ENCODE data around the gene CRTC1.
A peak's percentile ranks its signal among the peaks of the same experiment; 100 is the strongest.

The CRTC1 gene

DNA sequence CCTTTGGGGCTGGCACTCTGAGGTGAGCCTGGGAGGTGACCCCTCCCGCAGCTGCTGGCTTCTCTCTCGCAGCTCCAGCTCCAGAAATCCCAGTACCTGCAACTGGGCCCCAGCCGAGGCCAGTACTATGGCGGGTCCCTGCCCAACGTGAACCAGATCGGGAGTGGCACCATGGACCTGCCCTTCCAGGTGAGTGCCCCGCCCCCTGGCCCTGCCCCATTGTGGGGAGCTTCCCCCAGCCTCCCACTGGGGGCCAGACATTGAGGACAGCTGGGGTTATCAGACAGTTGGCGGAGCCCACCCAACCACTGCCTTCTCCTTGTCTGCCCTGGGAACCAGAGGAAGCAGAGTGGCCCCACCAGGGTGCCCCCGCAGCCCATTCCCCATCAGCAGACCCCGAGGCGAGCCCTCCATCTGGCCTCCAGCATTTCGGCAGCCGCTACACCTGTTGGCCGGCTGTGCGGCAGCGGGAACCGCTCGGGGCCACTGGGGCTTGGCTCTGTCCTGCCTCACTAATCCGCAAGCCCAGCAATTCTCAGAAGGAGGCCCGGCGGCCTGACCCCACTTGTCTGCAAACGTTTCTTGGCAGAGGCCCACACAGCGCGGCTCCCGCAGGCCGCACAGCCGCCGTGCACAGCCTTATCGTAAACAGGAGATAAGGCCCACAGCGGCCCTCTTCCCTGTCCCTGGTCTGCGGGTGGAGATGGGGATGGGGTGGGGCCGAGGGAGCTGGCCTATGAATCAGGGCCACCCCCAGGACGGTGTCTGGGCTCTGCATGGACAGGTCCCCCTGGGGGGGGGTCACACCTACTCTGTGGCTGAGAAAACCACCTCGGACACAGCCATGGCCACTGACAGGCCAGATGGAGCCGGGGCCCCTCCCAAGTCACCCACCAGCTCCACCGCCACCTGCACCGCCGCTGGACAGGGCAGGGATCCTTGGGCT lies 59.6 kb downstream of the CRTC1 start:
- DNase-seq: no peak

DNA sequence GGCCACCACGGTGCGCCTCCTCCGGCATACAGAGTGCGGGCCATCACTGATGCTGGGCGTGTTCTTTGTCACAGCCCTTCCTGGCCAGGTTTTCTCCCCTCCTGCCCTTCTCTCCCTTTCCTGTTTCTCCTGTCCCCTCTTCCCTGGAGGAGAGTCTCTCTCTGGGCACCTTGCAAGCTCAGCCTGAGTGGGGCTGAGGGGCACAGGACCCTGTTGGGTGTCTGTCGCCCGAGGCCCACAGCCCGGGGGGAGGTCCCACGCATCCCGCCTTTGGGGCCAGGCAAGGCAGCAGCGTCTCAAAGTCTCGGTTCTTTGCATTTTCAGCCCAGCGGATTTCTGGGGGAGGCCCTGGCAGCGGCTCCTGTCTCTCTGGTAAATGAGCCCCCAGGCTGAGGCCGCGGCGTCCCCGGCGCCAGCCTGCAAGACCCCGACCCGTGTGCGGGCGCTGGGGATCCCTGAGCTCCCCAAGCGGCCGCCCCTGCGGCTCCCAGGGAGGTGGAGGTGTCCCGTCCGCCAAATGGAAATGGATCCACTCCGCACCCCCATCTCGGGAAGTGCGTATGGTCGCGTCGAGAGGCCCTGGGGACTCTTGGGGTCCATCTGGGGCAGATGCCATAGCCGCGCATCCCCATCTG lies 60.4 kb downstream of the CRTC1 start:
- no peak for DNase-seq

DNA sequence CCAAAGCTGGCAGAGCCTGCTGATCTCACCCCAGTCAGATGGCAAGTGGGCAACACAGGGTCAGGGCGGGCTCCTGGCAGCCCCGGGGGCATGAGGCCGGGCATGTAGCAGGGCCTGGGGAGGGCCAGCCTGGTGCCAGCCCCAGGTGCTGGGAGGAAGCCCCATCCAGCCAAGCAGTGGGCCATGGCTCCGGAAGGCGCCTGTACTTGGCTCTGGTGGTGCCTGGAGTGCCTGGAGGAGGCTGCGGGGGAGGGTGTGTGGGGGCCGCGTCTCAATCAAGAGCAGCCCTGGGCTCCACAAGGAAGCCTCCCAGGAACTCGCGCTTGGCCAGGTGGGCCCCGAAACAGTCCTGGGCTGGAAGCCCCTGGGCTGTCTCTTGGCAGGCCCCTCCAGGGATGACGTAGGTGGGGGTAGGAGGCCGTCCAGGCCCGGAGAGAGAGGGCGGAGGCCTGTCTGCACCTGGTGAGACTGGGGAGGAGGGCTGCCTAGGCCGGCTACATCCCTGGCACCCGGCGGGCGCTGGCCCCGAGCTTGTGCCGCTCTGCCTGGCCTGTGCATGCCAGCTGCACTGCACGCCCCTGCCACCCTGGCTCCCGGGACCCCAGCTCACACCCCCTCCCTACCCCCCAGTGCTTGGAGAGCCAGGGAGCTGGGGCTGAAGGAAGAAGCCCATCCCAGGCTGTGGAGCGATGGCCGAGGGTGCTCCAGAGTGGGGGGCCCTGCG lies 61.7 kb downstream of the CRTC1 start:
- peak in 6 of 56 donors; percentile 8 to 30 (median 16) for DNase-seq

DNA sequence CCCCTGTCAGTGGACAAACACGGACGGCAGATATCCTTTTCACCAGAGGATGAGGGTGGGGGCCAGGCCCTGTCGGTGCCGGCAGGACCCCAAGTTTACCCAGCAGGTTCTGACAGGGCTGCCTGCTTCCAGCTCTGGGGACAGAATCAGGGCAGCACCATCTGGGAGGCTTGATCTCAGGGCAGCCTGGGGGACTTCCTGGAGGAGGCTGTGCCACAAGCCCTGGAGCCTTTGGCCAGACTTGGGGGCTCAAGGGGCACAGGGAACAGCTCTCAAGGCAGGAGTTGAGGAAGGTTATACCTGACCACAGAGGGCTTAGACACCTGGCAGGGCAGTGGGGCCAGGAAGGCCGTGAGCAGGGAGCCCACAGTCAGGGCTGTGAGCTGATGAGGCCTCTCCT lies 62.5 kb downstream of the CRTC1 start:
- DNase-seq: no peak

DNA sequence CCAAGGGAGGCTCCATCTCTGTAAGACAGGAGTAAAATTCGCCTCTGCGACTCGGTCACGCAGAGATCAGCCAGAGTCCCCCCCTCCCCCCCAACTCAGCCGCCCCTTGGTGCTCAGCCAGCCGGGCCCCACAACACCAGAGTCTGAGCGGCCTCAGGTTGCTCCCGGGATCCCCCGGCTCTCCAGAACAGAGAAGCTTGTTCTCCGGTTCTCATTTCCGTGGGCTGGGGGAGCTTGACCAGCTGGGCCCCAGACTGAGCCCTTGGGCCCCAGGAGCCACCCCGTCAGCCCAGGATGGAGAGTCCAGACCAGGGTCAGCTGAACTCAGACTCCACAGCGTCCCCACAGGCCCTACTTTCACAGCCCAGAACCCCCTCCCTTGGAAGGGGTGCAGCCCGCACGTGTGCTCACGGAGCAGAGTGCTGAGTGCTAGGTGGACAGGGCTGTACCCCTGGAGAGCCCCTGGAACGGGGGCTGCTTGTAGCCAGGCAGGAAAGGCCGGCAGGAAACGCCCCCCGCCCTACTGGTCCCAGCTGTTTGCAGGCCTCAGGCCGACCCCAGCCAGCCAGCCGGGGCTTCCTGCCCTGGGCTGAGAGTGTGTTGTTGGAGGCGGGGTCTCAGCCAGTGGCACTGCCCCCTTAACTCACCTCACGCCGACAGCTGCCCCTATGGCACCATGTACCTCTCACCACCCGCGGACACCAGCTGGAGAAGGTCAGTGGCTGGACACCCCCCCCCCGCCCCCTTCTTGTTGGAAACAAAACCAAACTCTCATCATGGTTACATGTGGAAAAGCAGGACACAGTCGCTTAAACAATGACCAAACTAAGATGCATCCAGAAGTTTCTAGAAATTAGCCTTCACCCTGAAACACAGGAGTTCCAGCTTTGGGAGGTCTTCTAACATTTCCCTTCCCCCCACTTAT lies 63.2 kb downstream of the CRTC1 start:
- no peak for DNase-seq

DNA sequence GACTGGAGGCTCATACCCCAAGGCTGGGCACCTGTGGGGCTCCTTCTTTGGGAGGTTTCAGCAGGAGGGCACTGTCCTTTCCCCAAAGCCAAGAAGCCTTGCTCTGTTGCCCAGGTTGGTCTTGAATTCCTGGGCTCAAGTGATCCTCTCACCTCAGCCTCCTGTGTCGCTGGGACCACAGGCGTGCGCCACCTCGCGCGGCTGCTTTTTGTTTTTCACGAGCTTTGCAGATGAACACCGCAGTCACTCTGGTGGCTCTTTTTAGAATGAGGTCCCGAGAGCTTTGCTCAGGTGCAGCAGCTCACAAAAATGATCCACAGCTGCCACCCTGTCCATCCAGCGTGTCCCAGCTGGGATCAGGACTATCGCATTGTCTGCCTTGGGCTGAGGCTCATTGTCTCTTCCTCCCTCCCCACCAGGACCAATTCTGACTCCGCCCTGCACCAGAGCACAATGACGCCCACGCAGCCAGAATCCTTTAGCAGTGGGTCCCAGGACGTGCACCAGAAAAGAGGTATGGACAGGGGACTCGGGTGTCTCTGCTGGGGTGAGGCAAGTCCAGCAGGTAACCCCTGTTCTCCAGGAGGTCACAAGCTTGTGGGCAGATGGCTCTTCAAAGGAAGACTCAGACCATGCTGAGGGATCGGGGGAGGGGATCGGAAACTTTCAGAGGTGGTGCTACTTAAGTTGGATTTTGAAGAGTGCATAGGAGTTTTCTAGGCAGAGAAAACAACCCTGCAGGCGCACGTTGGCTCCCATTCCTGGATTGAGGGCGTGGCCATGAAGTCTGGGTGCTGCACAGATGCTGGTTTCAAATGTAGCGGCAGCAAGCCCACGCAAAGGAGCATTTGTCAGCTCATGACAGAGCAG lies 66.1 kb downstream of the CRTC1 start:
- DNase-seq: no peak

DNA sequence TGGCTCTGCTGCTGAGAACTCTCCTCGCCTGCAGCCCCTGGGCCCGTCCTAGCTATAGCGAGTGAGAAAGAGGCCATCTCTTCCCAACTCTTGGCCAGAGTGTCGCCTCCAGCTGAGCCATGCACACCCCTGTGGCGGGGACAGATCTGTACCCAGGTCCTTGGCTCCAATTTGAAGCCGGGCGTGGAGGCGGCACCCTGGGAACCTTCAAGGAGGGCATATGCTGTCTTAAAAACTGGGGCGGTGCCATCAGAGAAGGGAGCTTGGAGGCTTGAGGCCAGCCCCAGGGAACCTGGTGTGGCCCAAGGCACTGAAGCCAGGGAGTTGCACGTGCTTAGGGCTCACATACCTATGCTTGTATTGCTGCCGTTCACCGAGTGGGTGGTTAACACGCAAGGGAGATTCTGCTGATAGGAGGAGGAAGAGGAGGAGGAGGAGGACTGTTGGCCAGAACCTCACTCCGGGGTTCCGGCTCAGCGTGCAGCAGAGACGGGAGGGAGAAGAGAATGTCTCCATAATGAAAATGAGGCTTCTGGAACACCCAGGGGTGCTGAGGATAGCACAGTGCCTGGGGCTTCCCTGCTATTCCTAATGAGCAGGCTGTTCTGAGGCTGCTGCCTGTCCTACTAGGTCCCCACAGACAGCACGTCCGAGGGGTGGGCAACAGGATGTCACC lies 67.0 kb downstream of the CRTC1 start:
- no peak for DNase-seq

DNA sequence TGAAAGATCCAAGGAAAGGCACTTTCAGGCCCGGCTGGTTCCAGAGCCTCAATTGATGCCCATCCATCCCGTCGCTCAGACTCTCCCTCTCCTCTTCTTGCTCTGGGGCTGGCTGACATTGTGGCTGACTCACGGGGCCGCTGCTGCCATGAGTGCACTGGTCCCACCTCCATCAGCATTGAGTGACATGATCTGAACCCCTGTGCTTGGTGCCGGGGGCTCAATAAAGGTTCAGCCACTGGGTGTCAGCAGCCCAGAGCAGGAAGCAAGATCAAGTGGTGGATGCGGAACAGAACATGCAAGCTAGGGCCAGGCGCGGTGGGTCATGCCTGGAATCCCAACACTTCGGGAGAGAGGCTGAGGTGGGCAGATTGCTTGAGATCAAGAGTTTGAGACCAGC lies 68.1 kb downstream of the CRTC1 start:
- DNase-seq: no peak

DNA sequence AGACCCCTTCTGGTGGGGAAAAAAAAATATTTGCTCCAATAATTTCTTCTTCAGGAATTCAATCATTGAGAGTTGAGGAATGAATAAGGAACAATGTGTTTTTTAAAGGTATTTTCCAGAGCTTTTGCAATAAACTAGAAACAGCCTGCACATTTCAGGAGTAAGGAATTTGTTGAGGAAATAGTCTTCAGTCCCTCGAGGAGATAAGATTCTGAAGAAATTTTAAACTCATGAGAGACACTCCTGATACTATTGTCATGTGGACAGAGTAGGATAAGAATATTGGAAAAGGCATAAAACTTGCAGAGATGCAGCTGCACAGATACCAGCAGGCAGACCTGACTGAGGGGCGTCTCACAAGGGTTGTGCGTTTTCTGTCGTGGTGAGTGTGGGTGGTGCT lies 71.0 kb downstream of the CRTC1 start:
- no peak for DNase-seq

DNA sequence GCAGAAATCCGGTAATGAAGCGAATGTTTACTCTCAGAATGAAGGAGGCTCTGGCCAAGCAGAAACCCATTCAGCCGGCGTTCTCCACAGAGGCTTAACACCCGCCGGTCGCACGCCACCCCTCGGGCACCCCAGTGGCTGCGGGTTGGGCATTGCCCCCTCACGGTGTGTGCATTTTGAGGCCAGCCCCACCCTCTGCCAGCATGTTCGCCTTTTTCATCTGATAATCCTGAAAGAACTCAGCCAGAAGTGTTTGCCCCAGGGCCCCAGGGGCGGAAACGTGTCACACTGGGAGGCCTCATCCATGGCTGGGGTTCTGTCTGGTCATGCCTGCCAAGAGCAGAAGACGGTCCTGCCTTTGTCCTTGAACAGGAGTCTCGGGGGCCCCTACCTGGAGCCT lies 73.4 kb downstream of the CRTC1 start:
- DNase-seq: no peak

DNA sequence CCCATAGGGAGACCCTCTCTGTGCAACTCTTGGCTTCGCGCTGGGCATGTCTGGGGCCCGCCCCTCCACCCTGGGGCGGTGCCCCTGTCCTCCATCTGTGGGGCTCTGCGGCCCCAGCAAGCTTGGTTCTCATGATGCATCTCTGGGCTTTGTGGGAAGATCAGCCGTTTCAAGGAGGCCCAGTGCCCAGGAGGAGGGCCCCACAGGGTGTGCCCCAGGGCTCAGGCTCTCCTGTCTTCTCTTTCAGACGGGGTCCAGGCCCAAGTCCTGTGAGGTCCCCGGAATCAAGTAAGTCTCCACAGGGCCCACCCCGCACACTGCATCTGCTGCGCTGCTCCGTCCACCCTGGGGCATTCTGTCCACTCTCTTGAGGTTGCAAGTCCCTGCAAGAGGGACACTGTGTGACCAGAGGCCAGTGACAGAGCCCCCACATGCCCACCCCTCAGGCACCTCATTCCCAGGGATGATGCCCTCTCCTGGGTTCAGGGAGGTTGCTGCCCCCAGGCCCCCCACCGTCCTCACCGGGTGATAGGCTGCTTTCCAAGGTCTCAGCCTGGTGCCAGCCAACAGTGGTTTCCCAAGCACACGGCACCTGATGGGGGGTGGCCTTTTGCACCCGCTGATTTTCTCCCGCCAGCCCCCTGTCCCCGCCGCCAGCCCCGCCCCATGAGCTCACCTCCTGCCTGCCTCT lies 76.0 kb downstream of the CRTC1 start:
- DNase-seq: no peak

DNA sequence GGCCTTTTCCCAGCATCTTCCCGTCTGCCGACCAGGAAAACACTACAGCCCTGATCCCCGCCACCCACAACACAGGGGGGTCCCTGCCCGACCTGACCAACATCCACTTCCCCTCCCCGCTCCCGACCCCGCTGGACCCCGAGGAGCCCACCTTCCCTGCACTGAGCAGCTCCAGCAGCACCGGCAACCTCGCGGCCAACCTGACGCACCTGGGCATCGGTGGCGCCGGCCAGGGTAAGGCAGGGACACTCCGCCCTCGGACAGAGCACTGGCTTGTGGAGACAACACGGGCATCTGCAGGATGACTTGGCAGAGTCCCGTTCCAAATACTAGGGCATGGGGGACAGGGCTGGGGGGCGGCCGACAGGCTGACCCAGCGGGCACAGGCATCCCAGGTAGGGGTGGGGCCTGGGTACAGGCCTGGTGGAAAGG lies 76.5 kb downstream of the CRTC1 start:
- DNase-seq: no peak

DNA sequence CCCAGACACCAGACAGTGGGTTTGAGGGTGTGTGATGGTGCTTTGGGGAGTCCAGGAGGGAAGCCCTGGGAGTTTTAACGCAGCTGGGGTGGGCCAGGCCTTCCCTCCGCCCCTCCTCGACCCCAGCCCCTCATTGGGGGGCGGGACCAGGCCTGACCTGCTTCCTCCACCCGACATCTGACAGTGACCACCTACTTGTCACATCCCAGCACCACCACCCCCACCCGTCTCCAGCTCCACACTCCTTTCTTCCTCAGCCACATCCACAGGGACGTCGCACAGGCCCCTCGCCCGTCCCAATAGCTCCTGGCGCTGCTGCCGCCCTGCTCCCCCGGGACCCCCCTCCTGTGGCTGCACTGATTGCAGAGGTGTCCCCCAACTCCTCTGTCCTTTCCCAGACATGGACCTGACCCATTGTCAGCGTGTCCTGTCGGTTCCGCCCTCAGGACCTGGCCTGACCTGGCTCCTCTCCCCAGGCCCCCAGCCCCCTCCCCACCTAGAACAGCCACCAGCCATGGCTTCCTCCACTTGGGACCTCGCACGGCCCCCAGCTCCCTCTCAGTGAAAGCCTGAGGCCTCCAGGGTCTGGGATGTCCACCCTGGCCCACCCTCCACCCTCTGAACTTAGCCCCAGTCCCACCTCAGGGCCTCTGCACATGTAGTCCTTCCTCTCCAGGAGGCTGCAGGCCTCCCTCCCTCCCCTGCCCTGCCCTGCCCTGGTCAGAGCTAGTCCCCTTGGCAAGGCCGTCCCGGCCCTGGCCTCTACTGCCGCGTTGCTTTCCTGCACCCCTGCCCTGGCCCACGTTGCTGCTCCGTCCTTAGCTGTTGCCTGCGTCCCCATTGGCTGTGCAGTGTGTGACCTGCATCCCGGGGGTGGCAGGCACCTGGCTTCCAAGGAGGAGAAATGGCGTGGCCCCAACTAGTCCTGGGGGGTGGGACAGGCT lies 77.2 kb downstream of the CRTC1 start:
- DNase-seq: no peak

DNA sequence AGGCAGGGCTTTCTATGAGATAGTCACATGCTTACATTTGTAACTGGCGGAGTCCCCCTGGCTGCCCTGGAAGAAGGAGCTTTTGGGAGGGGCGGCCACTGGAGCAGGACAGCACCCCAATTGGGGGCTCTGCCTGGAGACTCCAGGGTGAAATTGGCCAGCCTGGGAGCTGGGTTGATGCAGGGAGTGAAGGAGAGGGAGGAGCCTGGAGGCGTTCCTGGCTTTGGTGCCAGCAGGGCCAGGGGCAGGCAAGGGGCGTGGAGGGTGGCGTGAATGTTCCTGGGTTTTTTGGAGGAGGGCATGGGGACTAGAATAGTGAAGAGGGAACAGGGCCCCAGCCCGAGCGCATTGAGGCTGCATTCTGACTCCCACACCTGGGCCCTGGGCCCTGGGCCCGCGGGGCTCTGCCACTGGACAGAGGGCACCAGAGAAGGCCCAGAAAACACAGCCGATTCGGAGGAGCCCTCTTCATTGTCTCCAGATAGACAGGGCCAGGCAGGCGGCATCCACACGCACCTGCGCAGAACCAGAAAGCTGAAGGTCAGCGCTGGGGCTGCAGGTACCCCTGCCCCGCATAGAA lies 78.1 kb downstream of the CRTC1 start:
- DNase-seq: peak in 1 of 56 donors; percentile 23

DNA sequence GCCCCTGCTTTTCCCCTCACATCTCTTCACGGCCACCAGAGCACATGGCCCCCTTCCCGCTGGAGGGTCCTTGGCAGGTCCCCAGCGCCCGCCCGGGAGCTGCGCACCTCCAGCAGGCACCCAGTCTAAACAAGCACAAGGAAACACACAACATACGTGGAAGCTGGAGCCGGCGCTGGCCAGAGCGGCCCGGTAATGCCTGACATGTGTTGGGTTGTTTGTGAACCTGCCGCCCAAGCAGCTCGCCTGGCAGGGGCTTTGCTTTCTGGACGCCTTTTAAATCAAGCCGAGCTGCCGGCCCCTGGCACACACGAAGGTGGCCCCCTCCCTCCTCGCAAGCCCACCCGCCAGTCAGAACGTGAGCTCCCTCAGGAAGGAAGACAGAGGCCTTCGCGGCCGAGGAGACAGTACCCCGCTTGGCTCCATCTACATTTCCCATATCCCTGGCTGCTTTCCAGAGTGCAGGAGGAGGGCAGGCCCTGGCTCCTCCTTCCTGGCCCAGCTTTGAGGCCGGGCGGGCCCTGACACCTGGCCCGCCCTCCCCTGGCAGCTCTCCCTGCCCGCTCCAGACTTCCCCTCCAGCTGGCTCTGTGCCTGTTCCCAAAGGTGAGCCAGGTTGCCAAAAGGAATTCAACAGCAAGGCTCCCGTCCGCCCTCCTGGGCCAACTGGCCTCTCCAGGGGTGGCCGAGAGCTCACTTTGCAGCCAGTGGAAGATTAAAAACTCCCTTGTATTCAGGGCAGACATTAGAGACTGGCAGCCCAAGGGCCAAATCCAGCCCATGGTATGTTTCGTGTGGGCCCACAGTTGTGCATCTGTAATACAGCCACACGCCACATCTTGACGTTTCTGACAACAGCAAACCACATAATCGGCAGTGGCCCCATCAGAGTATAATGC lies 78.9 kb downstream of the CRTC1 start:
- DNase-seq: peak in 19 of 56 donors; percentile 3 to 60 (median 30)
